GM21423 (cell line): ENCODE measurements around the gene PDE4DIP.
"Not testable (repeated sequence)": the region's sequence is repeated elsewhere in the genome, so short reads cannot be mapped to it uniquely, and the experiment has no call there.

Experiments used
- ATAC-seq: cut with Tn5 transposase; IDR thresholded peaks from one replicate; pipeline ENCODE4 v1.9.1; 2021; ENCODE audit warnings: mild to moderate bottlenecking, moderate library complexity; ENCODE audit not compliant: unreplicated experiment

The PDE4DIP gene

GRCh38 chr1:148869634-148869961 lies 25.4 kb downstream of the PDE4DIP start:
- not testable (repeated sequence) for ATAC-seq

- not testable (repeated sequence) for ATAC-seq
Measured at GRCh38 chr1:148874408-148875388, 30.5 kb downstream of the PDE4DIP start.

- ATAC-seq, result not testable (repeated sequence)
Measured at GRCh38 chr1:148879812-148880416, 35.7 kb downstream of the PDE4DIP start.

- ATAC-seq, result not testable (repeated sequence)
Measured at GRCh38 chr1:148881261-148881660, 37.0 kb downstream of the PDE4DIP start.

GRCh38 chr1:148885219-148885618 lies 41.0 kb downstream of the PDE4DIP start:
- ATAC-seq, result not testable (repeated sequence)

GRCh38 chr1:148886293-148886692 lies 42.1 kb downstream of the PDE4DIP start:
- ATAC-seq, result not testable (repeated sequence)

GRCh38 chr1:148888597-148888996 lies 44.4 kb downstream of the PDE4DIP start:
- not testable (repeated sequence) for ATAC-seq

GRCh38 chr1:148889267-148890074 lies 45.2 kb downstream of the PDE4DIP start:
- ATAC-seq, result not testable (repeated sequence)

- ATAC-seq, result not testable (repeated sequence)
Measured at GRCh38 chr1:148890075-148890568, 45.9 kb downstream of the PDE4DIP start.

- ATAC-seq, result not testable (repeated sequence)
Measured at GRCh38 chr1:148894360-148895352, 50.4 kb downstream of the PDE4DIP start.

- ATAC-seq, result not testable (repeated sequence)
Measured at GRCh38 chr1:148900026-148900425, 55.8 kb downstream of the PDE4DIP start.

- not testable (repeated sequence) for ATAC-seq
Measured at GRCh38 chr1:148900691-148901090, 56.5 kb downstream of the PDE4DIP start.

- ATAC-seq, result not testable (repeated sequence)
Measured at GRCh38 chr1:148901150-148901952, 57.1 kb downstream of the PDE4DIP start.

- not testable (repeated sequence) for ATAC-seq
Measured at GRCh38 chr1:148901953-148902341, 57.7 kb downstream of the PDE4DIP start.

- ATAC-seq, result not testable (repeated sequence)
Measured at GRCh38 chr1:148909219-148909826, 65.1 kb downstream of the PDE4DIP start.

GRCh38 chr1:148911303-148911928 lies 67.2 kb downstream of the PDE4DIP start:
- not testable (repeated sequence) for ATAC-seq

GRCh38 chr1:148916222-148916621 lies 72.0 kb downstream of the PDE4DIP start:
- not testable (repeated sequence) for ATAC-seq
